Brain microvascular endothelial cell (primary cell): ENCODE data around the gene RFLNA.

Experiments
- DNase-seq: peaks from one replicate; pipeline ENCODE4 v3.0.0-alpha.2; 2020
- H3K27ac ChIP-seq: fragments of 250-450 bp; sonication (Bioruptor Pico); 2 replicates; pipeline ENCODE4 v1.5.1; 2020; ENCODE audit warnings: mild to moderate bottlenecking, moderate library complexity
- H3K27me3 ChIP-seq: fragments of 250-450 bp; sonication (Bioruptor Pico); replicated peaks from 2 replicates; pipeline ENCODE4 v1.5.1; 2020; ENCODE audit warnings: mild to moderate bottlenecking
- H3K36me3 ChIP-seq: fragments of 250-450 bp; sonication (Bioruptor Pico); replicated peaks from 2 replicates; pipeline ENCODE4 v1.5.1; 2020; ENCODE audit warnings: mild to moderate bottlenecking
- H3K4me3 ChIP-seq: 2 replicates; pipeline ENCODE4 v1.5.1; 2011; ENCODE audit warnings: low read depth, mild to moderate bottlenecking, control low read depth, low read length, moderate library complexity
- in situ Hi-C: cut with HindIII; loops from 2 replicates; pipeline ENCODE4 v1.10.0; 2017; ENCODE audit warnings: low sequenced_read_pairs, low pct_ligation_motif_present
- TF ChIP-seq, protein P1 (sequence below): IDR thresholded peaks from 2 replicates; pipeline ENCODE4 v1.5.1; 2011; ENCODE audit warnings: low read depth, mild to moderate bottlenecking, moderate library complexity, low read length, control low read depth, inconsistent platforms; ENCODE audit errors: missing control alignments

The RFLNA gene

GRCh38 chr12:124359671-124360581, 65.0 kb downstream of the RFLNA start:
- TF ChIP-seq, protein P1, sequence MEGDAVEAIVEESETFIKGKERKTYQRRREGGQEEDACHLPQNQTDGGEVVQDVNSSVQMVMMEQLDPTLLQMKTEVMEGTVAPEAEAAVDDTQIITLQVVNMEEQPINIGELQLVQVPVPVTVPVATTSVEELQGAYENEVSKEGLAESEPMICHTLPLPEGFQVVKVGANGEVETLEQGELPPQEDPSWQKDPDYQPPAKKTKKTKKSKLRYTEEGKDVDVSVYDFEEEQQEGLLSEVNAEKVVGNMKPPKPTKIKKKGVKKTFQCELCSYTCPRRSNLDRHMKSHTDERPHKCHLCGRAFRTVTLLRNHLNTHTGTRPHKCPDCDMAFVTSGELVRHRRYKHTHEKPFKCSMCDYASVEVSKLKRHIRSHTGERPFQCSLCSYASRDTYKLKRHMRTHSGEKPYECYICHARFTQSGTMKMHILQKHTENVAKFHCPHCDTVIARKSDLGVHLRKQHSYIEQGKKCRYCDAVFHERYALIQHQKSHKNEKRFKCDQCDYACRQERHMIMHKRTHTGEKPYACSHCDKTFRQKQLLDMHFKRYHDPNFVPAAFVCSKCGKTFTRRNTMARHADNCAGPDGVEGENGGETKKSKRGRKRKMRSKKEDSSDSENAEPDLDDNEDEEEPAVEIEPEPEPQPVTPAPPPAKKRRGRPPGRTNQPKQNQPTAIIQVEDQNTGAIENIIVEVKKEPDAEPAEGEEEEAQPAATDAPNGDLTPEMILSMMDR, result no peak
- DNase-seq, result no peak
- Histone ChIP-seq H3K4me3 (no peak overlapping the region), H3K36me3 (peaks cover 85% of the 10 kb centered on the region), H3K27ac (no peak overlapping the region), H3K27me3 (no peaks in the 10 kb centered on the region)
- in situ Hi-C loops, result no loop called here

GRCh38 chr12:124361074-124361970, 66.4 kb downstream of the RFLNA start:
- Histone ChIP-seq H3K27me3 (no peaks in the 10 kb centered on the region), H3K36me3 (peaks cover 83% of the 10 kb centered on the region), H3K27ac (no peak overlapping the region), H3K4me3 (no peak overlapping the region)
- in situ Hi-C loops, result no loop called here
- no peak for DNase-seq
- TF ChIP-seq, protein P1, result no peak

GRCh38 chr12:124361996-124362395, 67.1 kb downstream of the RFLNA start:
- H3K36me3 ChIP-seq, result peaks cover 82% of the 10 kb centered on the region
- DNase-seq, result no peak
- in situ Hi-C loops, result no loop called here
- no peaks in the 10 kb centered on the region for H3K27me3 ChIP-seq
- H3K4me3 ChIP-seq, result no peak overlapping the region
- TF ChIP-seq, protein P1, result no peak
- no peak overlapping the region for H3K27ac ChIP-seq

GRCh38 chr12:124363353-124363965, 68.6 kb downstream of the RFLNA start:
- in situ Hi-C loops, result no loop called here
- TF ChIP-seq, protein P1, result no peak
- H3K36me3 ChIP-seq, result peaks cover 85% of the 10 kb centered on the region
- DNase-seq, result no peak
- no peak overlapping the region for H3K27ac ChIP-seq
- H3K4me3 ChIP-seq, result no peak overlapping the region
- H3K27me3 ChIP-seq, result no peaks in the 10 kb centered on the region

DNA sequence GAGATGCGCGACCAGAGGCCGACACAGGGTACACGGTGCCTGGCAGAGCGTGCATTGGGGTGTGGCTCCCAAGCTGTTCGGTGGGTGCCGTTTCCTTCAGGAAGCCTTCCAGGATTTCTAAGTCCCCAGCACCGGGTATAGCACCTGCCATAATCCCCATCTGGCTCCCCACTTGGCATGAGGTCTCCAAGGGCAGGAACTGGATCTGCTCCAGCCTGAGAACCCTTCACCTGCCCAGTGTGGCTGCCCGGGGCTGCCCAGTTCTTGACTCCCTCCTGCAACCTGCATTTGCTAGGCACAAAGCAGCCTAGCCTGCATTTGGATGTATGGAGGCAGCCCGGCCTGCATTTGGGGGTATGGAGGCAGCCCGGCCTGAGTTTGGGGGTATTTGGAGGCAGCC, 69.7 kb downstream of the RFLNA start:
- H3K36me3 ChIP-seq, result peaks cover 84% of the 10 kb centered on the region
- in situ Hi-C loops, result no loop called here
- no peak for DNase-seq
- H3K27me3 ChIP-seq, result no peaks in the 10 kb centered on the region
- H3K27ac ChIP-seq, result no peak overlapping the region
- TF ChIP-seq, protein P1, result no peak
- H3K4me3 ChIP-seq, result no peak overlapping the region
